A549 (cell line): ENCODE data around the gene GLIS1. TPM values are rescaled to one million over a fixed set of nuclear protein-coding genes. Genes with fewer than 3 reads are reported as not detected.

ENCODE experiments used
- ATAC-seq, 2 experiments: fragments of 200-7000 bp in 1 of 2; fragments of >200 bp in 1 of 2; cut with Nextera tagmentation in 1 of 2; cut with Tn5 transposase in 1 of 2; 3 replicates each; pipeline versions ENCODE4 v1.8.0 to v1.9.1; 2018 to 2020; ENCODE audit warnings: mild to moderate bottlenecking in 1 of 2, moderate library complexity in 1 of 2
- CTCF ChIA-PET: fragments of 300-600 bp; sonication (Branson Sonifier 250); formaldehyde crosslinking; extraction: SDS; loops from one replicate; lab custom pipeline; 2021; ENCODE audit warnings: antibody characterized with exemption, inconsistent platforms; lab: Yijun Ruan, JAX
- POLR2A ChIA-PET: fragments of 350-600 bp; formaldehyde crosslinking; extraction: SDS; loops from one replicate; lab custom pipeline; 2021; ENCODE audit warnings: antibody characterized with exemption, inconsistent platforms; lab: Yijun Ruan, JAX
- DNase-seq, 2 experiments: peaks; one replicate each; pipeline versions ENCODE4 v3.0.0 to v3.0.0-alpha.2; 2011 to 2016; ENCODE audit warnings: low read depth in 1 of 2, low spot score in 1 of 2
- FAIRE-seq: peaks from 2 replicates; lab custom pipeline; 2011; peaks lifted over from hg19 to GRCh38; lab: Jason Lieb, UNC
- H3K27ac ChIP-seq, 2 experiments: fragments of >200 bp; sonication (Bioruptor Twin); formaldehyde crosslinking; 3 replicates each; pipeline ENCODE4 v1.5.1; 2016 to 2017
- H3K4me1 ChIP-seq: fragments of >200 bp; sonication (Bioruptor Twin); formaldehyde crosslinking; 3 replicates; pipeline ENCODE4 v1.6.1; 2016
- H3K4me2 ChIP-seq: fragments of >200 bp; sonication (Bioruptor Twin); formaldehyde crosslinking; 3 replicates; pipeline ENCODE4 v1.6.1; 2016
- H3K4me3 ChIP-seq: fragments of >200 bp; sonication (Bioruptor Twin); formaldehyde crosslinking; 3 replicates; pipeline ENCODE4 v1.5.1; 2016
- H3K9me3 ChIP-seq: fragments of >200 bp; sonication (Bioruptor Twin); formaldehyde crosslinking; 3 replicates; pipeline ENCODE4 v1.6.1; 2016
- BHLHE40 ChIP-seq: IDR thresholded peaks from 2 replicates; pipeline ENCODE4 v1.6.1; 2012; ENCODE audit warnings: low read depth, low read length, inconsistent platforms
- CBX8 ChIP-seq: fragments of 200-600 bp; sonication (generic); IDR thresholded peaks from 2 replicates; pipeline ENCODE4 v1.6.1; 2016
- CEBPB ChIP-seq, 2 experiments: fragments of >200 bp in 1 of 2; sonication (Bioruptor Twin) in 1 of 2; formaldehyde crosslinking in 1 of 2; IDR thresholded peaks; 2 replicates each; pipeline ENCODE4 v1.6.1; 2012 to 2016
- EHF ChIP-seq: fragments of 250-450 bp; sonication (Bioruptor Pico); IDR thresholded peaks from 2 replicates; pipeline ENCODE4 v1.5.0; 2020; ENCODE audit warnings: mild to moderate bottlenecking
- EHMT2 ChIP-seq: fragments of 200-600 bp; sonication (generic); IDR thresholded peaks from 2 replicates; pipeline ENCODE4 v1.6.1; 2016; ENCODE audit warnings: antibody characterized with exemption, low read depth, mild to moderate bottlenecking, moderate library complexity
- EP300 ChIP-seq, 2 experiments: fragments of >200 bp; sonication (Bioruptor Twin); formaldehyde crosslinking; IDR thresholded peaks; 2 replicates in 1 of 2; 3 replicates in 1 of 2; pipeline ENCODE4 v1.6.1; 2016 to 2017
- ESRRA ChIP-seq: fragments of 150-350 bp; IDR thresholded peaks from 2 replicates; pipeline ENCODE4 v1.6.1; 2014; ENCODE audit warnings: mild to moderate bottlenecking, low read length, borderline replicate concordance
- FOSB ChIP-seq: fragments of 250-450 bp; sonication (Bioruptor Pico); IDR thresholded peaks from 2 replicates; pipeline ENCODE4 v1.5.0; 2020; ENCODE audit warnings: mild to moderate bottlenecking, moderate library complexity
- GATA3 ChIP-seq: IDR thresholded peaks from 2 replicates; pipeline ENCODE4 v1.6.1; 2012; ENCODE audit warnings: borderline replicate concordance
- HDAC2 ChIP-seq: fragments of 200-600 bp; sonication (generic); IDR thresholded peaks from 2 replicates; pipeline ENCODE4 v1.6.1; 2016
- HEYL ChIP-seq: fragments of 250-450 bp; sonication (Bioruptor Pico); IDR thresholded peaks from 2 replicates; pipeline ENCODE4 v1.8.0; 2021; ENCODE audit warnings: mild to moderate bottlenecking, moderate library complexity
- JUN ChIP-seq, 2 experiments: fragments of >200 bp; sonication (Bioruptor Twin); formaldehyde crosslinking; IDR thresholded peaks; 2 replicates in 1 of 2; 3 replicates in 1 of 2; pipeline ENCODE4 v1.6.1; 2016 to 2017
- JUNB ChIP-seq: fragments of >200 bp; sonication (Bioruptor Twin); formaldehyde crosslinking; IDR thresholded peaks from 2 replicates; pipeline ENCODE4 v1.6.1; 2016
- KDM5A ChIP-seq: fragments of 200-600 bp; sonication (generic); IDR thresholded peaks from 2 replicates; pipeline ENCODE4 v1.6.1; 2016; ENCODE audit warnings: antibody characterized with exemption, mild to moderate bottlenecking
- MYC ChIP-seq: IDR thresholded peaks from 2 replicates; pipeline ENCODE4 v1.6.1; 2012; ENCODE audit warnings: mild to moderate bottlenecking, inconsistent platforms, low read length, improper control_type of control experiment, borderline replicate concordance
- NPAS2 ChIP-seq: fragments of 250-450 bp; sonication (Bioruptor Pico); IDR thresholded peaks from 2 replicates; pipeline ENCODE4 v1.8.0; 2022; ENCODE audit warnings: mild to moderate bottlenecking, moderate library complexity, borderline replicate concordance
- PHF8 ChIP-seq: fragments of 200-600 bp; sonication (generic); IDR thresholded peaks from 2 replicates; pipeline ENCODE4 v1.6.1; 2016; ENCODE audit warnings: low read depth, mild to moderate bottlenecking, antibody characterized with exemption, moderate library complexity, borderline replicate concordance
- POLR2AphosphoS2 ChIP-seq: conservative IDR thresholded peaks from 2 replicates; pipeline ENCODE4 v1.6.1; 2012; ENCODE audit warnings: low read length, improper control_type of control experiment, inconsistent platforms
- RAD21 ChIP-seq, 2 experiments: fragments of >200 bp in 1 of 2; sonication (Bioruptor Twin) in 1 of 2; formaldehyde crosslinking in 1 of 2; IDR thresholded peaks in 1 of 2; conservative IDR thresholded peaks in 1 of 2; 2 replicates in 1 of 2; 3 replicates in 1 of 2; pipeline ENCODE4 v1.6.1; 2012 to 2018; ENCODE audit warnings: inconsistent platforms in 1 of 2
- RARB ChIP-seq: fragments of 250-450 bp; sonication (Bioruptor Pico); IDR thresholded peaks from 2 replicates; pipeline ENCODE4 v1.8.0; 2021; ENCODE audit warnings: mild to moderate bottlenecking, moderate library complexity
- RCOR1 ChIP-seq: fragments of 150-350 bp; IDR thresholded peaks from 2 replicates; pipeline ENCODE4 v1.6.1; 2014; ENCODE audit warnings: antibody characterized with exemption, low read length, low read depth
- RFX5 ChIP-seq: fragments of 450-650 bp; IDR thresholded peaks from 2 replicates; pipeline ENCODE4 v1.7.1; 2014; ENCODE audit warnings: antibody characterized with exemption, mild to moderate bottlenecking, moderate library complexity
- SREBF2 ChIP-seq: fragments of 450-650 bp; IDR thresholded peaks from 2 replicates; pipeline ENCODE4 v1.6.1; 2014; ENCODE audit warnings: mild to moderate bottlenecking, moderate library complexity
- TP53 ChIP-seq: fragments of 250-450 bp; sonication (Bioruptor Pico); IDR thresholded peaks from 2 replicates; pipeline ENCODE4 v1.5.0; 2021; ENCODE audit warnings: mild to moderate bottlenecking, moderate library complexity
- ZFP36 ChIP-seq: fragments of 450-650 bp; IDR thresholded peaks from 2 replicates; pipeline ENCODE4 v1.6.1; 2014; ENCODE audit warnings: borderline replicate concordance; ENCODE audit not compliant: partially characterized antibody
- WGBS: methylation state at CpG from one replicate; pipeline ENCODE4 v1.1.6; 2017; ENCODE audit errors: missing lambda C conversion rate; 5-methylcytosine and 5-hydroxymethylcytosine counted together
- polyA plus RNA-seq, 4 experiments: library from polyadenylated mRNA; depleted of rRNA in 3 of 4; stranded (reverse); fragments of >200 nt; fragmentation: RNase III in 1 of 4; extraction: RNeasy Plus Mini Kit Qiagen cat#74134 plus additional on column Dnase treatment in 1 of 4; gene quantifications; 2 replicates in 3 of 4; 3 replicates in 1 of 4; pipeline ENCODE4 v1.2.3, GENCODE V29; 2011 to 2017
- TF ChIP-seq, protein P1 (sequence below): fragments of 450-650 bp; IDR thresholded peaks from 2 replicates; pipeline ENCODE4 v1.6.1; 2014; ENCODE audit warnings: antibody characterized with exemption
- TF ChIP-seq, protein P2 (sequence below): fragments of >200 bp; sonication (Bioruptor Twin); formaldehyde crosslinking; IDR thresholded peaks from 3 replicates; pipeline ENCODE4 v1.6.1; 2016
- TF ChIP-seq, protein P3 (sequence below): fragments of >200 bp; sonication (Bioruptor Twin); formaldehyde crosslinking; IDR thresholded peaks from 2 replicates; pipeline ENCODE4 v1.6.1; 2016
- TF ChIP-seq, protein P4 (sequence below): fragments of >200 bp; sonication (Bioruptor Twin); formaldehyde crosslinking; IDR thresholded peaks from 3 replicates; pipeline ENCODE4 v1.5.1; 2016
- TF ChIP-seq, protein P5 (sequence below): IDR thresholded peaks from 2 replicates; pipeline ENCODE4 v1.6.1; 2012

The GLIS1 gene
- polyA plus RNA-seq, 2 of the 4 experiments (the other 2 are of a cell fraction), result 0.04 TPM; not detected in 1

DNA sequence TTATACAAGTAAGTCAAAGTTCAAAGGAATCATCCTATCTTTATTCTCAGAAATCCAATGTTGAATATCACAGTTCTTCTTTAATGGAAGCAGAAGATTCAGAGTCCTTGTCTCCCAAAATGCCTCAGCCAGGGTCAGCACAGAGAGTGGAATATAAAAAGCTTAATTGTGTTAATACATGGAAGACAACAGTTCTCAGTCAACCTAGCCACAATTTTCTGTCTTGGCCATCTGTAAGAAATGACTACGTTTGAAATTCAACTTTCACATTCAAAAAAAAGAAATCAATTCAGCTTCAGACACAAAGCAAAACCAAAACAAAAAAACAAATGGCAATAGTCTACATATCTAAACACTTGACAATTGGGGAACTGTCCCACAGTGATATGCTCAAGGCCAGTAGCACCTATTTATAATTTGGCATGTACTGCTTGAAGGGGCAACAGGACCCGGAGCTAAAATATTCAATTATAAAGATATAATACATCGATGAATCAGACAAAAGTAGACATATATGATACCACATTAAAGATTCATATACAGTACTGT lies 27.3 kb upstream of the GLIS1 start:
- no peak for ATAC-seq
- Histone ChIP-seq H3K27ac (no peak overlapping the region), H3K4me2 (no peak overlapping the region), H3K4me1 (no peaks in the 10 kb centered on the region), H3K9me3 (no peaks in the 10 kb centered on the region), H3K4me3 (no peak overlapping the region)
- 81% methylated on average over 3 of the region's 3 CpGs for WGBS
- POLR2A ChIA-PET, result no interaction called here
- CTCF ChIA-PET, result no interaction called here
- no peak for DNase-seq
- FAIRE-seq, result no peak
- TF ChIP-seq BHLHE40 (no peak), PHF8 (no peak), FOSB (CRISPR knock-in tag) (no peak), KDM5A (no peak), EHMT2 (no peak), HEYL (CRISPR knock-in tag) (no peak), EHF (CRISPR knock-in tag) (no peak), JUNB (no peak)
- TF ChIP-seq, protein P1, sequence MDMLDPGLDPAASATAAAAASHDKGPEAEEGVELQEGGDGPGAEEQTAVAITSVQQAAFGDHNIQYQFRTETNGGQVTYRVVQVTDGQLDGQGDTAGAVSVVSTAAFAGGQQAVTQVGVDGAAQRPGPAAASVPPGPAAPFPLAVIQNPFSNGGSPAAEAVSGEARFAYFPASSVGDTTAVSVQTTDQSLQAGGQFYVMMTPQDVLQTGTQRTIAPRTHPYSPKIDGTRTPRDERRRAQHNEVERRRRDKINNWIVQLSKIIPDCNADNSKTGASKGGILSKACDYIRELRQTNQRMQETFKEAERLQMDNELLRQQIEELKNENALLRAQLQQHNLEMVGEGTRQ, result no peak
- TF ChIP-seq, protein P2, sequence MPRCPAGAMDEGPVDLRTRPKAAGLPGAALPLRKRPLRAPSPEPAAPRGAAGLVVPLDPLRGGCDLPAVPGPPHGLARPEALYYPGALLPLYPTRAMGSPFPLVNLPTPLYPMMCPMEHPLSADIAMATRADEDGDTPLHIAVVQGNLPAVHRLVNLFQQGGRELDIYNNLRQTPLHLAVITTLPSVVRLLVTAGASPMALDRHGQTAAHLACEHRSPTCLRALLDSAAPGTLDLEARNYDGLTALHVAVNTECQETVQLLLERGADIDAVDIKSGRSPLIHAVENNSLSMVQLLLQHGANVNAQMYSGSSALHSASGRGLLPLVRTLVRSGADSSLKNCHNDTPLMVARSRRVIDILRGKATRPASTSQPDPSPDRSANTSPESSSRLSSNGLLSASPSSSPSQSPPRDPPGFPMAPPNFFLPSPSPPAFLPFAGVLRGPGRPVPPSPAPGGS, result no peak
- TF ChIP-seq, all 56 proteins: peak for 0

DNA sequence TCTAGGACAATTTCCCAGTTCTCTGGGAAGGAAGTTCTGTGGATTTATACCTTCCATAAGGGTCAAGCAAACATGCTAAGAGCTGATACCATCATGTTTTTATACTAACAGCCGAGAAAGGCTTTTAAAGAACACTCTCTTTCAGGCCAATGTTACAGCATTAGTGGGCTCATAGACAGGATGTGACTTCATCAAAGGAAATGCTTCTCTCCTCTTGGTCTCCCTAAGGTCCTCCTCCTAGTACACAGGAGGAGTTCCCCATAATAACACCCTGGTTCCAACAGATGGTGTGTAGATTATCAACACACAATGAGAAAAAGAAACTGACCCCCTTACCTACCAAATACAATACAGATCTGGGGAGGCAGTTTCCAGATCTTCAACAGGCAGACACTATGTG lies 26.7 kb upstream of the GLIS1 start:
- DNase-seq (no peak), FAIRE-seq (no peak), ATAC-seq (no peak)
- 100% methylated on average over 1 of the region's 1 CpG for WGBS
- no peak for TF ChIP-seq EP300 (IDR thresholded peaks at IDR 0.05)
- TF ChIP-seq, protein P3, sequence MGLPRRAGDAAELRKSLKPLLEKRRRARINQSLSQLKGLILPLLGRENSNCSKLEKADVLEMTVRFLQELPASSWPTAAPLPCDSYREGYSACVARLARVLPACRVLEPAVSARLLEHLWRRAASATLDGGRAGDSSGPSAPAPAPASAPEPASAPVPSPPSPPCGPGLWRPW, result no peak
- TF ChIP-seq JUNB, result no peak
- TF ChIP-seq MYC, result no peak
- TF ChIP-seq, protein P4, sequence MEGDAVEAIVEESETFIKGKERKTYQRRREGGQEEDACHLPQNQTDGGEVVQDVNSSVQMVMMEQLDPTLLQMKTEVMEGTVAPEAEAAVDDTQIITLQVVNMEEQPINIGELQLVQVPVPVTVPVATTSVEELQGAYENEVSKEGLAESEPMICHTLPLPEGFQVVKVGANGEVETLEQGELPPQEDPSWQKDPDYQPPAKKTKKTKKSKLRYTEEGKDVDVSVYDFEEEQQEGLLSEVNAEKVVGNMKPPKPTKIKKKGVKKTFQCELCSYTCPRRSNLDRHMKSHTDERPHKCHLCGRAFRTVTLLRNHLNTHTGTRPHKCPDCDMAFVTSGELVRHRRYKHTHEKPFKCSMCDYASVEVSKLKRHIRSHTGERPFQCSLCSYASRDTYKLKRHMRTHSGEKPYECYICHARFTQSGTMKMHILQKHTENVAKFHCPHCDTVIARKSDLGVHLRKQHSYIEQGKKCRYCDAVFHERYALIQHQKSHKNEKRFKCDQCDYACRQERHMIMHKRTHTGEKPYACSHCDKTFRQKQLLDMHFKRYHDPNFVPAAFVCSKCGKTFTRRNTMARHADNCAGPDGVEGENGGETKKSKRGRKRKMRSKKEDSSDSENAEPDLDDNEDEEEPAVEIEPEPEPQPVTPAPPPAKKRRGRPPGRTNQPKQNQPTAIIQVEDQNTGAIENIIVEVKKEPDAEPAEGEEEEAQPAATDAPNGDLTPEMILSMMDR, result no peak
- no peak for TF ChIP-seq RCOR1
- no peak for TF ChIP-seq RFX5
- TF ChIP-seq, protein P5, sequence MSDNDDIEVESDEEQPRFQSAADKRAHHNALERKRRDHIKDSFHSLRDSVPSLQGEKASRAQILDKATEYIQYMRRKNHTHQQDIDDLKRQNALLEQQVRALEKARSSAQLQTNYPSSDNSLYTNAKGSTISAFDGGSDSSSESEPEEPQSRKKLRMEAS, result no peak
- TF ChIP-seq CEBPB (IDR thresholded peaks at IDR 0.05), result no peak
- Histone ChIP-seq H3K27ac (no peak overlapping the region), H3K4me2 (no peak overlapping the region), H3K4me3 (no peak overlapping the region), H3K9me3 (no peaks in the 10 kb centered on the region), H3K4me1 (no peaks in the 10 kb centered on the region)
- POLR2A ChIA-PET, result no interaction called here
- CTCF ChIA-PET, result no interaction called here

DNA sequence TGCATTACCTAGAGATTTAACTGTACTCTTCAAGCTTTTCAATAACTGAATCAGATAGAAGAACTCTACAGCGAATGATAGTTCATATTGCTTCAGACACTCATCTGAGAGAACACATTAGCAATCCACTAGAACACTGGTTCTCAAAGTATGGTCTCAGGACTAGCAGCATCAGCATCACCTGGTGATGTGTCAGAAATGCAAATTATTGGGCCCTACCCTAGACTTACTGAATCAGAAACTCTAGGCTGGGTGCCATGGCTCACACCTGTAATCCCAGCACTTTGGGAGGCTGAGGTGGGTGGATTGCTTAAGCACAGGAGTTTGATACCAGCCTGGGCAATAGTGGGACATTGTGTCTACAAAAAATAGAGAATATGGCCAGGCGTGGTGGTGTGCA lies 24.9 kb upstream of the GLIS1 start:
- Histone ChIP-seq H3K4me3 (no peak overlapping the region), H3K27ac (no peak overlapping the region), H3K4me1 (no peaks in the 10 kb centered on the region), H3K9me3 (no peaks in the 10 kb centered on the region), H3K4me2 (no peak overlapping the region)
- CTCF ChIA-PET, result interaction anchor here (0.6 to 1.8 kb wide), 4 partner anchors 9 to 97 kb away, joined by 3 to 5 read pairs (median 4); no protein-coding TSS in a partner anchor
- no peak for ATAC-seq
- POLR2A ChIA-PET, result no interaction called here
- WGBS, result 89% methylated on average over 2 of the region's 2 CpGs
- no peak for DNase-seq
- no peak for FAIRE-seq
- TF ChIP-seq NPAS2 (CRISPR knock-in tag) (no peak), MYC (no peak), TP53 (no peak), POLR2AphosphoS2 (no peak), ESRRA (no peak), RFX5 (no peak), ZFP36 (no peak), EHMT2 (no peak), RARB (CRISPR knock-in tag) (no peak), RAD21 (conservative IDR thresholded peaks at IDR 0.05 in 1 of 2, IDR thresholded peaks at IDR 0.05 in 1 of 2) (no peak), JUN (IDR thresholded peaks at IDR 0.05) (no peak), CBX8 (no peak), HDAC2 (no peak), SREBF2 (no peak), GATA3 (no peak)
- TF ChIP-seq, protein P4, result no peak
